HL-60/S4 treated with phorbol 12-myristate 13-acetate at 8.2 ng/mL for 4 days and 3 days (cell line): ENCODE measurements around the gene BCKDK.
"Not testable (repeated sequence)": the region's sequence is repeated elsewhere in the genome, so short reads cannot be mapped to it uniquely, and the experiment has no call there.

Experiments used
- in situ Hi-C: fragments of 300-500 bp; cut with MboI; formaldehyde crosslinking; loops from 2 replicates; pipeline ENCODE4 v1.15.0; 2022; ENCODE audit warnings: low sequenced_read_pairs

The BCKDK gene

DNA sequence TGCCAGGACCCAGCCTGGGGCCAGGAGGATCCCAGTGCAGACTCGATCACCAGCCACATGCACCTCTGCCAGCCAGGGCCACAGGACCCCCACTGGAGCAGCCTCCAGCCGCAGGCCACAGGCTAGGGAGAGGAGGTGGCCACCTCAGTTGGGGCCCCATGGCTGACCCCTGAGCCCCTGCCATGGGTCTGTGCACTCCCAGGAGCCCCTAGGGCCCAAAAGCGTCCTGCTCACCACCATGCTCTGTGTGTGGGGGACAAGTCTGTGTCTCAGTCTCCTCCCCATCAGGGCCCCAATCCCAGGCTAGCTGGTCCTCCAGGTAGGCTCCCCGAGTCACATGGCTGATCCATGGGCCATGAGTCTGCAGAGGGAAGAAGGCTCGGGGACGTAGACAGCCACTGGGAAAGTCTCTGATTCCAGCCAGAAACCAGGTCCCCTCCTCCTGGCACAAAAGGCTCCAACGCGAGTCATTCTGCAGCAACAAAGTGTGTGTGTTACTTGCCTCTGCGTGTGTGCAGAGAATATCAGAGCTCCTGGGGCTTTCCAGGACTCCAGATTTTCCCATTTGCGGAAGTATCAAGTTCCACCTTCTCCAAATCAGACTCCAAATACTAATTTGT, 33.4 kb downstream of the BCKDK start:
- in situ Hi-C loops: no loop called here

DNA sequence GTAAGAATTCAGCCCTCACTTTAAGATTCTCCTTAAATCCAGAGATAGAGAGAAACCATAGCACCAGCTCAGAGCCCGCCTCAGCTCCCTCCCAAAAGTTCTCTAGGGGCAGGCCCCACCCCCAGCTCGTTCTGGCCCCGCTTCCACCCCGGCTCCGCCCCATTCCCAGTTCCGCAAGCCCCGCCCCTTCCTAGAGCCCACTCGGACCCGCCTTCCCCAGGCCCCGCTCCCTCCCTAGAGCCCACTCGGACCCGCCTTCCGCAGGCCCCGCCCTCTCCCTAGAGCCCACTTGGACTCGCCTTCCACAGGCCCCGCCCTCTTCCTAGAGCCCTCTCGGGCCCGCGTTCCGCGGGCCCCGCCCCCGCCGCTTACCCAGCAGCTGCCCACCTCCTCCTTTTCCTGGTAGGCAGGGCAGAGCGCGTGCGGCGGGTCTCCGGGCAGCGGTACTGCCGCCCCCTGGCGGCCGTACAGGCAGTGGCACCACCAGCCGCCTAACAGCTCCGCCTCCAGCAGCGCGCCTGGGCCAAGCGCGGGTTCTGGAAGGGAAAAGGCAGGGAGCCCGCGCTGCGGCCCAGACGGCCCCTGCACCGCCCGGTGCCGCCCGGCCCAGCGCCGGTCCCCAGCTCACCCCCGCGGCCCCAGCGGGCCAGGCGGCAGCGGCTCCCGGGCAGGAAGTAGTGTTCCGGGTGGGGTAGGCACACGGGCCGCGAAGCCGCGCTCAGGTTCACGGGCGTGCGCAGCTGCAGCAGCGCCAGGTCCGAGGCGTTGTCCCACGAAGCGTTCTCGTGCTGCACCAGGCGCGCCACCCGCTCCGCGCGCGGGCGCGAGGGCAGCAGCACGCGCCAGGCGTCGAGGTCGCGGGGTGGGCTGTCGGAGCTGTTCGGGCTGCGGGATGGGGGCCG, 34.2 kb downstream of the BCKDK start:
- in situ Hi-C loops: no loop called here

- in situ Hi-C loops: no loop called here
Observed at GRCh38 chr16:31143011-31143693, 35.0 kb downstream of the BCKDK start.

DNA sequence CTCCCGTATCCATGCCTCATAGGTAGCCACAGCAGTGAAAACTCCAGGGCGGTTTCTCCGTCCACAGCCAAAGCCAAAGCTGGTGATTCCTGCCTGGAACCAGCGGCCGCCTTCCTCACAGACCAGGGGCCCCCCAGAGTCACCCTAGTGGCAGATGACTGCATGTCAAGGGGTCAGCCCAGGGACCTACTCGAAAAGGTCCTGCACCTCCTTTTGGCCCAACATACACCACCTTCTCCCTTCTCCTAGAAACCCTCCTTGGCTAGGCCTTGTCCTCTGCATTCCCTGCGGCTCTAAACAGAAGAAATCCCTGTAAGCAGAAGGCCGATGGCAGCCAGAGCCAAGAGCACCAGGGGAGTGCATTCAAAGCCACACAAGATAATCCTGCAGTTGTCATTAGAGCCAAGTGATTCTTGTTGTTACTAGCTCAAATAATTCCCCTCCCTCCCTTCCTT, 35.5 kb downstream of the BCKDK start:
- in situ Hi-C loops: no loop called here

GRCh38 chr16:31144418-31144817, 36.2 kb downstream of the BCKDK start:
- in situ Hi-C loops: not testable (repeated sequence)

GRCh38 chr16:31145398-31145990, 37.3 kb downstream of the BCKDK start:
- in situ Hi-C loops: no loop called here

DNA sequence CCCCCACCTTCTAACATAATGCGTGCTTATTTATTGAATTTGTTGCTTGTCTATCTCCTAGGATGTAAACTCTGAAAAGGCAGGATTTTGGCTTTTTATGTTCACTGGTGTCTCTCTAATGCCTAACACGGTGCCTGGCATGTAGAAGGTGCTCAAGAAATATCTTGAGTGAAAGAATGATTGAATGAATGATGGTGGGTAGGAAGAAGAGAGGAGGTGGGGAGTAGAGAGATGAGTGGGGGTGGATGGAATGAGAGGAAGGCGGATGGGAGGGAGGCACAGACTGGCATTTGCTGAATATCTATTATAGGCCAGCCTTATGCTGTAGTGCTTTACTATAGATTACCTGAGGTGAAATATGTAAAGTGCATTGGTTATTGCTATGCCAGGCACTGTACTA, 39.4 kb downstream of the BCKDK start:
- in situ Hi-C loops: no loop called here

DNA sequence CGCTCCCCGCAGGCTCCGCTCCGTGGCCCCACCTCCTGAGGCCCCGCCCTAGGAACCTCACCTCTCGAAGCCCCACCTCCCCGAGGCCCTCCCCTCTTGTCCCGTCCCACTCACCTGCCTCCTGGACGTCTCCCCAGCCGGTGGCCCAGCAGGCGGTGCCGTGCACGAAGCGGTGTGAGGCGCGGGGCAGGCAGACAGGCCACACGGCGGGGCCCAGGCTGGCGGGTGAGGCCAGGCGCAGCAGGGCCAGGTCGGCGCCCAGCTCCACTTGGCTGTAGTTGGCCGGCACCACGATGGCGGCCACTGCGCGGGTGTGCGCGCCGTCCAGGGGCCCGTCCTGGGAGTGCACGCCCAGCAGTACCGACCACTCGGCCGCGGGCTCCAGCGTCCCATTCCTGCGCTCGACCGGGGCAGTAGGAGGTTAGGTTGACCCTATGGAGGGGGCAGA, 40.1 kb downstream of the BCKDK start:
- in situ Hi-C loops: no loop called here

GRCh38 chr16:31148896-31149295, 40.7 kb downstream of the BCKDK start:
- in situ Hi-C loops: no loop called here

- in situ Hi-C loops: no loop called here
Observed at GRCh38 chr16:31149332-31149731, 41.1 kb downstream of the BCKDK start.

- in situ Hi-C loops: no loop called here
Observed at GRCh38 chr16:31149894-31150890, 42.0 kb downstream of the BCKDK start, which contains the start of gene PRSS36. Gene PRSS36 (minus strand): TSS chr16:31150066. CDS start chr16:31150035, 31 bp downstream.

DNA sequence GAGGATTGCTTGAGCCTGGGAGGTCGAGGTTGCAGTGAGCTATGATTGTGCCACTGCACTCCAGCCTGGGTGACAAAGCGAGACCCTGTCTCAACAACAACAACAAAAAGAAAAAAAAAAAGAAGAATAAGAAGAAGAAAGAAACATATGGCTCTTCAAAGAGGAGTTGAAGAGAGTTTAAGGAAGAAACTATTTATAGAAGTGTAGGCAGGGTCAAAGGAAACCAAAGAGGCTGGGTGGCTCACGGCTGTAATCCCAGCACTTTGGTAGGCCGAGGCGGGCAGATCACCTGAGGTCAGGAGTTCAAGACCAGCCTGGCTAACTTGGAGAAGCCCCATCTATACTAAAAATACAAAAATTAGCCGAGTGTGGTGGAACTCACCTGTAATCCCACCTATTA, 42.8 kb downstream of the BCKDK start:
- in situ Hi-C loops: not testable (repeated sequence)

DNA sequence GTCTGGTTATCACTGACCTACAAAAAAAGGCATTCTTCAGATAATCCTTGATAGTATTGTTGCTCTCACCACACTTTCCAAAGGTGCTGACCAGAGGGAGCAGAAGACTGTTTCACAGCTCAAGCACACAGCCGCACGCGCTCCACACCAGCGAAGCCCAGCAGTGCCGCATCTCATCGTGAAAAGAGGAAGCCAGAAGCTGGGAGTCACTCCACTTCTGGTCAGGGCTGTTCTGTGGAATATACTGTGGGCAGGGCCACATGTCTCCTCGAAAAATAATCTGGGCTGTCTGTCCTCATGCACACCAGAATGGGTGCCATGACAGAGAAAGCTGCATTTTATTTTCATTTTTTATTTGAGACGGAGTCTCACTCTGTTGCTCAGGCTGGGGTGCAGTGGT, 49.0 kb downstream of the BCKDK start:
- in situ Hi-C loops: no loop called here
